GM13976 (cell line): ENCODE results near the gene SHKBP1.

ENCODE experiments used
- DNase-seq: peaks from one replicate; pipeline ENCODE4 v3.0.0; 2012; ENCODE audit warnings: low spot score
- CTCF ChIP-seq: IDR thresholded peaks from 2 replicates; pipeline ENCODE4 v1.5.1; 2012; ENCODE audit warnings: borderline replicate concordance, mild to moderate bottlenecking; ENCODE audit not compliant: insufficient read depth; ENCODE audit errors: extremely low read depth, missing control alignments, control extremely low read depth
- in situ Hi-C: fragments of 300-500 bp; cut with MboI; formaldehyde crosslinking; loops from one replicate; pipeline ENCODE4 v1.12.0; 2022; ENCODE audit warnings: low sequenced_read_pairs, mixed read lengths, inconsistent platforms; ENCODE audit not compliant: unreplicated experiment

Gene SHKBP1

GRCh38 chr19:40597329-40597838 is 20.7 kb downstream of the SHKBP1 start:
- no peak for TF ChIP-seq CTCF
- in situ Hi-C loops, result no loop called here
- DNase-seq, result no peak

GRCh38 chr19:40598121-40598917 is 21.6 kb downstream of the SHKBP1 start:
- peak; percentile 87 for DNase-seq
- peak; percentile 99 for TF ChIP-seq CTCF
- in situ Hi-C loops, result no loop called here

- DNase-seq, result no peak
- TF ChIP-seq CTCF, result no peak
- in situ Hi-C loops, result no loop called here
Observed at GRCh38 chr19:40598918-40599307, 22.2 kb downstream of the SHKBP1 start.

GRCh38 chr19:40599331-40599901 is 22.7 kb downstream of the SHKBP1 start:
- no peak for DNase-seq
- in situ Hi-C loops, result no loop called here
- TF ChIP-seq CTCF, result no peak

GRCh38 chr19:40599902-40600569 is 23.4 kb downstream of the SHKBP1 start:
- no peak for TF ChIP-seq CTCF
- DNase-seq, result no peak
- in situ Hi-C loops, result loop anchor here (25.0 kb wide), 1 partner anchor 288 kb away; no protein-coding TSS in a partner anchor

GRCh38 chr19:40600570-40601133 is 24.0 kb downstream of the SHKBP1 start:
- no peak for TF ChIP-seq CTCF
- DNase-seq, result no peak
- in situ Hi-C loops, result loop anchor here (25.0 kb wide), 1 partner anchor 288 kb away; no protein-coding TSS in a partner anchor
